Astrocyte (in vitro differentiated cells and primary cell): ENCODE data around the gene ZNF467. TPM values are rescaled to one million over a fixed set of nuclear protein-coding genes. Genes with fewer than 3 reads are reported as not detected.

Experiments used
- DNase-seq: peaks from one replicate; pipeline ENCODE4 v3.0.0-alpha.2; 2010; ENCODE audit warnings: low read depth
- FAIRE-seq: peaks from 2 replicates; lab custom pipeline; 2011; peaks lifted over from hg19 to GRCh38; lab: Jason Lieb, UNC
- H2AFZ ChIP-seq: 2 replicates; pipeline ENCODE4 v1.6.0; 2012; ENCODE audit warnings: low read depth, low read length, inconsistent platforms
- H3K27ac ChIP-seq: 2 replicates; pipeline ENCODE4 v1.5.1; 2011; ENCODE audit warnings: low read depth, low read length, inconsistent platforms
- H3K27me3 ChIP-seq: 2 replicates; pipeline ENCODE4 v1.6.0; 2011; ENCODE audit warnings: low read length, inconsistent platforms; ENCODE audit not compliant: insufficient read depth
- H3K36me3 ChIP-seq: 2 replicates; pipeline ENCODE4 v1.5.1; 2011; ENCODE audit warnings: low read length, inconsistent platforms; ENCODE audit not compliant: insufficient read depth
- H3K4me1 ChIP-seq: 2 replicates; pipeline ENCODE4 v1.5.1; 2011; ENCODE audit warnings: low read length, inconsistent platforms; ENCODE audit not compliant: insufficient read depth
- H3K4me2 ChIP-seq: 2 replicates; pipeline ENCODE4 v1.6.0; 2012; ENCODE audit warnings: low read length, inconsistent platforms
- H3K4me3 ChIP-seq: 2 replicates; pipeline ENCODE4 v1.5.1; 2011; ENCODE audit warnings: low read depth, mild to moderate bottlenecking, low read length, inconsistent platforms; ENCODE audit not compliant: insufficient read depth
- H3K79me2 ChIP-seq: 2 replicates; pipeline ENCODE4 v1.6.0; 2012; ENCODE audit warnings: mild to moderate bottlenecking, low read length, inconsistent platforms; ENCODE audit not compliant: insufficient read depth
- H3K9ac ChIP-seq: 2 replicates; pipeline ENCODE4 v1.6.0; 2012; ENCODE audit warnings: mild to moderate bottlenecking, low read length, inconsistent platforms
- H3K9me3 ChIP-seq: 2 replicates; pipeline ENCODE4 v1.5.1; 2012; ENCODE audit warnings: low read depth, mild to moderate bottlenecking, low read length, inconsistent platforms; ENCODE audit not compliant: insufficient read depth
- H4K20me1 ChIP-seq: 2 replicates; pipeline ENCODE4 v1.6.0; 2012; ENCODE audit warnings: low read length, inconsistent platforms; ENCODE audit not compliant: insufficient read depth
- H3K27ac Mint-ChIP-seq: one replicate; pipeline ENCODE4 v1.8.0; 2021; ENCODE audit warnings: mild to moderate bottlenecking, mixed read lengths; ENCODE audit not compliant: unreplicated experiment
- H3K27me3 Mint-ChIP-seq: one replicate; pipeline ENCODE4 v1.8.0; 2021; ENCODE audit warnings: low read depth, mixed read lengths; ENCODE audit not compliant: unreplicated experiment
- H3K36me3 Mint-ChIP-seq: one replicate; pipeline ENCODE4 v1.8.0; 2021; ENCODE audit warnings: low read depth, mixed read lengths; ENCODE audit not compliant: unreplicated experiment
- H3K4me1 Mint-ChIP-seq: one replicate; pipeline ENCODE4 v1.8.0; 2021; ENCODE audit warnings: low read depth, mixed read lengths; ENCODE audit not compliant: unreplicated experiment
- H3K4me3 Mint-ChIP-seq: one replicate; pipeline ENCODE4 v1.8.0; 2021; ENCODE audit warnings: mild to moderate bottlenecking, moderate library complexity, mixed read lengths; ENCODE audit not compliant: unreplicated experiment
- H3K9me3 Mint-ChIP-seq: one replicate; pipeline ENCODE4 v1.8.0; 2021; ENCODE audit warnings: mild to moderate bottlenecking, mixed read lengths; ENCODE audit not compliant: unreplicated experiment
- EZH2 ChIP-seq: IDR thresholded peaks from 2 replicates; pipeline ENCODE4 v1.6.1; 2012; ENCODE audit warnings: mild to moderate bottlenecking, low read length, inconsistent platforms; ENCODE audit not compliant: insufficient read depth
- total RNA-seq: library from RNA; stranded (reverse); gene quantifications from 2 replicates; pipeline ENCODE4 v1.2.1, GENCODE V29; 2021
- TF ChIP-seq, protein P1 (sequence below): IDR thresholded peaks from 2 replicates; pipeline ENCODE4 v1.5.1; 2011; ENCODE audit warnings: low read depth, mild to moderate bottlenecking, inconsistent platforms, low read length, moderate library complexity; ENCODE audit not compliant: insufficient read depth

Gene ZNF467
- total RNA-seq, 1 donor from 2014 or later, result 16.6 TPM

DNA sequence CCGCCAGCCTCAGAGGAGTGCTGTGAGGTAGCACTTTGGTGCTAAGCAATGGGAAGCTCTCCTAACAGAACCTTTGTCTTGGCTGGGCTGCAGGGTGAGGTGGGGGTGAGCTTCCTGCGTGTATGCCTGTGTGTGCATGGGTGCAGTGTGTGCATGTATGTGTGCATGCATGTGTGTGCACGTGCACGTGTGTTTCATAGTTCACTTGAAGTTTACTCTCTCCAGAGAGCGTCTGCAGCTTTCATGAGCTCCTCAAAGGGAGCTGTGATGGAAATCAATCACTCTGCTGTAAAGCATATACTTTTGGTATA, 4.9 kb upstream of the ZNF467 start:
- H3K36me3 Mint-ChIP-seq, result no peaks in the 10 kb centered on the region
- no peaks in the 10 kb centered on the region for H3K4me1 Mint-ChIP-seq
- Histone ChIP-seq H3K79me2 (no peaks in the 10 kb centered on the region), H3K36me3 (no peaks in the 10 kb centered on the region), H3K4me2 (no peak overlapping the region), H3K9me3 (no peaks in the 10 kb centered on the region), H3K9ac (no peak overlapping the region), H2AFZ (no peak overlapping the region), H4K20me1 (peaks cover 7% of the 10 kb centered on the region), H3K4me3 (no peak overlapping the region), H3K27ac (no peak overlapping the region), H3K4me1 (no peaks in the 10 kb centered on the region), H3K27me3 (no peaks in the 10 kb centered on the region)
- DNase-seq (no peak), FAIRE-seq (no peak)
- H3K4me3 Mint-ChIP-seq, result no peak overlapping the region
- H3K9me3 Mint-ChIP-seq, result no peaks in the 10 kb centered on the region
- TF ChIP-seq EZH2, result no peak
- TF ChIP-seq, protein P1, sequence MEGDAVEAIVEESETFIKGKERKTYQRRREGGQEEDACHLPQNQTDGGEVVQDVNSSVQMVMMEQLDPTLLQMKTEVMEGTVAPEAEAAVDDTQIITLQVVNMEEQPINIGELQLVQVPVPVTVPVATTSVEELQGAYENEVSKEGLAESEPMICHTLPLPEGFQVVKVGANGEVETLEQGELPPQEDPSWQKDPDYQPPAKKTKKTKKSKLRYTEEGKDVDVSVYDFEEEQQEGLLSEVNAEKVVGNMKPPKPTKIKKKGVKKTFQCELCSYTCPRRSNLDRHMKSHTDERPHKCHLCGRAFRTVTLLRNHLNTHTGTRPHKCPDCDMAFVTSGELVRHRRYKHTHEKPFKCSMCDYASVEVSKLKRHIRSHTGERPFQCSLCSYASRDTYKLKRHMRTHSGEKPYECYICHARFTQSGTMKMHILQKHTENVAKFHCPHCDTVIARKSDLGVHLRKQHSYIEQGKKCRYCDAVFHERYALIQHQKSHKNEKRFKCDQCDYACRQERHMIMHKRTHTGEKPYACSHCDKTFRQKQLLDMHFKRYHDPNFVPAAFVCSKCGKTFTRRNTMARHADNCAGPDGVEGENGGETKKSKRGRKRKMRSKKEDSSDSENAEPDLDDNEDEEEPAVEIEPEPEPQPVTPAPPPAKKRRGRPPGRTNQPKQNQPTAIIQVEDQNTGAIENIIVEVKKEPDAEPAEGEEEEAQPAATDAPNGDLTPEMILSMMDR, result no peak
- peaks cover 41% of the 10 kb centered on the region for H3K27me3 Mint-ChIP-seq
- H3K27ac Mint-ChIP-seq, result no peak overlapping the region

DNA sequence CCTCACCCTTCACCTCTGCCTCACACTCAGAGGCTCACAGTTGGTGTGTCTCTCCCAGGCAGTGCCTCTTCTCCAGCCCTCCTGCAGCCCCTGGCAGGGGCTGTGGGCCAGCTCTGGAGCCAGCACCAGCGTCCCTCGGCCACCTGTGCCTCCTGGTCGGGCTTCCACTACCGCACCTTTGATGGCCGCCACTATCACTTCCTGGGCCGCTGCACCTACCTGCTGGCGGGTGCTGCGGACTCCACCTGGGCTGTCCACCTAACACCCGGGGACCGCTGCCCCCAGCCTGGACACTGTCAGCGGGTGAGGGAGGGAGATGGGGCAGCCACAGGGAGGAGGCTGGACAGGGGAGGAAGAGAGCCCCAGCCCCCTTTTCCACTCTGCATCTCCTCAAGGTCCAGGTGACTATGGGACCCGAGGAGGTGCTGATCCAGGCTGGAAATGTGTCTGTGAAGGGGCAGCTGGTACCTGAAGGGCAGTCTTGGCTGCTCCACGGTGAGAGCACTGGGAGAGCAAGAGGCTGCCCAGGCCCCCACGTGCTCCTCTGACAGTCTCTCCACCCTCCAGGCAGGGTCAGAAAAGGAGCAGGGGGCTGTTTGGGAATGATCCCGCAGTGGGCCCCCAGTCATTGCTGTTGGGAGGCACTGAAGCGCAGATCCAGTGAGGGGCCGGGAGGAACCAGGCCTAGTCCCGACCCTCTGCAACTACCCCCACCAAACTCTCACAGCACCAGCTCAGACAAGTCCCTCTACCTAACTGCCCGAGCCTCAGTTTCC, 4.4 kb upstream of the ZNF467 start:
- peaks cover 38% of the 10 kb centered on the region for H3K27me3 Mint-ChIP-seq
- no peak overlapping the region for H2AFZ ChIP-seq
- H3K79me2 ChIP-seq, result no peaks in the 10 kb centered on the region
- H3K9ac ChIP-seq, result no peak overlapping the region
- FAIRE-seq (no peak), DNase-seq (no peak)
- H3K36me3 Mint-ChIP-seq, result no peaks in the 10 kb centered on the region
- H3K4me3 Mint-ChIP-seq, result no peak overlapping the region
- H3K27ac Mint-ChIP-seq, result no peak overlapping the region
- H3K4me1 Mint-ChIP-seq, result no peaks in the 10 kb centered on the region
- no peaks in the 10 kb centered on the region for H3K36me3 ChIP-seq
- H3K4me2 ChIP-seq, result no peak overlapping the region
- peaks cover 7% of the 10 kb centered on the region for H4K20me1 ChIP-seq
- H3K27me3 ChIP-seq, result peaks cover 3% of the 10 kb centered on the region
- no peak overlapping the region for H3K4me3 ChIP-seq
- no peaks in the 10 kb centered on the region for H3K9me3 ChIP-seq
- no peaks in the 10 kb centered on the region for H3K4me1 ChIP-seq
- H3K27ac ChIP-seq, result no peak overlapping the region
- TF ChIP-seq, protein P1, result no peak
- no peak for TF ChIP-seq EZH2
- H3K9me3 Mint-ChIP-seq, result no peaks in the 10 kb centered on the region

DNA sequence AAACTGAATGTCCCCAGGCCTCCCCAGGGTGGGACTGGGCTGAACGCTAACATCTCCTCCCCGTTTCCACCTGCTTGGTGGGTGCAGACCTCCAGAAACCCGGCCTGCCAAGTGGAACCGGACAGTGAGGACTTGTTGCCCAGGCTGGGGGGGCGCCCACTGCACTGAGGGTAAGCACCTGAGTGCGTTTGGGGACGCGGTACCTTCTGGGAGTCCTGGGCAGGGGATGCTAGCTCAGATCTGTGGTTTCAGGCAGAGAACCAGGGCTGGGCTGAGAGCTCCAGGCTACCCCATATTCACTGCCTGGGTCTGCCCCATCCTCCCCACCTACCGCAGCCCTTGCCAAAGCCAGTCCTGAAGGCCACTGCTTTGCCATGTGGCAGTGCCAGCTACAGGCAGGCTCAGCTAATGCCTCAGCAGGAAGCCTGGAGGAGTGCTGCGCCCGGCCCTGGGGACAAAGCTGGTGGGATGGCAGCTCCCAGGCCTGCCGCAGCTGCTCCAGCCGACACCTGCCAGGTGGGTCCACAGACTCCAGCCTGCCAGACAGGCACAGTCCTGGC, 3.5 kb upstream of the ZNF467 start:
- Histone ChIP-seq H4K20me1 (peaks cover 7% of the 10 kb centered on the region), H3K9me3 (no peaks in the 10 kb centered on the region), H3K27me3 (peaks cover 3% of the 10 kb centered on the region), H3K4me3 (no peak overlapping the region), H3K4me2 (no peak overlapping the region), H3K4me1 (no peaks in the 10 kb centered on the region), H3K9ac (no peak overlapping the region), H2AFZ (no peak overlapping the region), H3K79me2 (no peaks in the 10 kb centered on the region), H3K27ac (no peak overlapping the region), H3K36me3 (no peaks in the 10 kb centered on the region)
- no peak for DNase-seq
- FAIRE-seq, result no peak
- Mint-ChIP-seq H3K36me3 (no peaks in the 10 kb centered on the region), H3K27ac (no peak overlapping the region), H3K27me3 (peaks cover 35% of the 10 kb centered on the region), H3K4me3 (no peak overlapping the region), H3K9me3 (no peaks in the 10 kb centered on the region), H3K4me1 (no peaks in the 10 kb centered on the region)
- no peak for TF ChIP-seq EZH2
- TF ChIP-seq, protein P1, result no peak
